Measurements from ENCODE around the gene FBP1.

FBP1 gene

DNA sequence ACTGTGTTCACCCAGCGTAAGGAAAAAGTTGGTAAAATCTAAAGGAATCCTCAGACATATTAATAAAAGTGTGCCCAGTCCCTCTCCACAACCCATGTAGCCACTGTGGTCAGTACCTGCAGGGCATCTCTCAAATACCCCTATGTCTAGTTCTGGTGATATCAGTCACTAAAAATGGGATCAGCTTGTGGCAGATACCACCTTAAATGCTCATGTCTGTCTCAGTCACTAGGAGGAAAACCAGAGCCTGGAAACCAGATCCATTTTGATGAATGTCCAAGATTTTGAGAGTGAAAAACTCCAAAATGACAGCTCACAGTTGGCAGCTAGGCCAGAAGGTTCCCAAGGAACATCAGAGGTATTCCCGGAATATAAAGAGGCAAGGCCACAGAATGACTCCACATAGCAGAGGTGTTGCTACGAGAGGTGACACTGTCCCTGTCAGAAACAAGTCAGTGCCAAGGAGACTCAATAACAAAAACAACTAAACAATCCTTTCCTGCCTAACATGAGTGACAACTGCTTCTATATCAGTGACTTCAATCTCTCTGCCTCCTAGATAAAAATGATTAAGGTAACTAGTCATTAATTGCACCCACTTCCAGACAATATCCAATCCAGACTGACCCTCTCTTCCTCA, 70.9 kb downstream of the FBP1 start:
- TF ChIP-seq, protein P1, sequence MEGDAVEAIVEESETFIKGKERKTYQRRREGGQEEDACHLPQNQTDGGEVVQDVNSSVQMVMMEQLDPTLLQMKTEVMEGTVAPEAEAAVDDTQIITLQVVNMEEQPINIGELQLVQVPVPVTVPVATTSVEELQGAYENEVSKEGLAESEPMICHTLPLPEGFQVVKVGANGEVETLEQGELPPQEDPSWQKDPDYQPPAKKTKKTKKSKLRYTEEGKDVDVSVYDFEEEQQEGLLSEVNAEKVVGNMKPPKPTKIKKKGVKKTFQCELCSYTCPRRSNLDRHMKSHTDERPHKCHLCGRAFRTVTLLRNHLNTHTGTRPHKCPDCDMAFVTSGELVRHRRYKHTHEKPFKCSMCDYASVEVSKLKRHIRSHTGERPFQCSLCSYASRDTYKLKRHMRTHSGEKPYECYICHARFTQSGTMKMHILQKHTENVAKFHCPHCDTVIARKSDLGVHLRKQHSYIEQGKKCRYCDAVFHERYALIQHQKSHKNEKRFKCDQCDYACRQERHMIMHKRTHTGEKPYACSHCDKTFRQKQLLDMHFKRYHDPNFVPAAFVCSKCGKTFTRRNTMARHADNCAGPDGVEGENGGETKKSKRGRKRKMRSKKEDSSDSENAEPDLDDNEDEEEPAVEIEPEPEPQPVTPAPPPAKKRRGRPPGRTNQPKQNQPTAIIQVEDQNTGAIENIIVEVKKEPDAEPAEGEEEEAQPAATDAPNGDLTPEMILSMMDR (IDR thresholded peaks at IDR 0.05): no peak

DNA sequence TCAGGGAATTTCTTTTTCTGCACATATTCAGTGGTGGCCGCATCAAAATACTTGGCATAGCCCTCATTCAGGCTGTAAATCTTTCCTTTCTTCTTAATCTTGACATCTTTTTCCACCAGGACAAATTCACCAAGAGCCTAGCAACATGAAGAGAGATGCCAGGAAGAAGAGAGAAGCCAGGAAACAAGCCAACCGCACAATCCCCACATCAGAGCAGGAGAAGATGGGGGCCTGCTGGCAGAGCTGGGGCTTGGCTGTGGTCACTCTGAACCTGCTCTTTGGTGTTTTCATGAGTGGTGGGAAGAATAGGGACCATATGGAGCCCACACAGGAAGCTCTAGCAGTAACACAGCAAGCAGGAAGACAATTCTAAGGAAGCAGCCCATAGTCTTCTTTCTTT, 72.0 kb downstream of the FBP1 start:
- TF ChIP-seq, protein P1 (IDR thresholded peaks at IDR 0.05): no peak

DNA sequence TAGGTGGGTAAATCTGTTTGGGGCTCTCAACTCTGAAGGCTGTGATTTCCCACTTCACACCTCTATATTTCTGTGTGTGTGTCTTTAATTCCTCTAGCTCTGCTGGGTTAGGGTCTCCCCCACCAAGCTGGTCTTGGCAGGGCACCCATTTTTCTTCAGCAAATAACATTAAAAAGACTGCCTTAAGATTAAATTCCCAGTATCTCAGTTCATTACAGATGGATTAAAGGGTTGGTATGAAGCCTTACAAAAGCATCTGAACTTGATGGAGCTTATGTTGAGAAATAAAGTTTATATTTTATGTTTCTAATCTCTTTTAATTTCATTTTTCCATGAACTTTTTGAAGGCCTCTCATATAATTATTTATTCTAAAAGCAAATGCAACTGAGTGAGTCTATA, 72.8 kb downstream of the FBP1 start:
- TF ChIP-seq, protein P1 (IDR thresholded peaks at IDR 0.05): no peak

DNA sequence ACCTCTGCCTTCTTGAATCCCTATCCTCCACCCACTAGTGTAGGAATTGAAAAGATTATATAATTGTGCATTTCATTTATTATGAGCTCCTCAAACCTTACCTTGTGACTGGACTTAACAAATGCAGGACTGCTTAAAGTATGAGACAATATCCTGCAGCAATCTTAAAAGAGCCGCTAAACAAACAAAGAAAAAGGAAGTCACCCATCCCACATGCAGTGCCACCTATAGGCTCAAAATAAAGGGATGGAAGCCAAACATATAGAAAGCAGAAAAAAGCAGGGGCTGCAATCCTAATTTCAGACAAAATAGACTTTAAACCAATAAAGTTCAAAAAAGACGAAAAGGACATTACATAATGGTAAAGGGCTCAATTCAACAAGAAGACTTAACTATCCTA, 75.8 kb downstream of the FBP1 start:
- TF ChIP-seq, protein P1 (IDR thresholded peaks at IDR 0.05): no peak

DNA sequence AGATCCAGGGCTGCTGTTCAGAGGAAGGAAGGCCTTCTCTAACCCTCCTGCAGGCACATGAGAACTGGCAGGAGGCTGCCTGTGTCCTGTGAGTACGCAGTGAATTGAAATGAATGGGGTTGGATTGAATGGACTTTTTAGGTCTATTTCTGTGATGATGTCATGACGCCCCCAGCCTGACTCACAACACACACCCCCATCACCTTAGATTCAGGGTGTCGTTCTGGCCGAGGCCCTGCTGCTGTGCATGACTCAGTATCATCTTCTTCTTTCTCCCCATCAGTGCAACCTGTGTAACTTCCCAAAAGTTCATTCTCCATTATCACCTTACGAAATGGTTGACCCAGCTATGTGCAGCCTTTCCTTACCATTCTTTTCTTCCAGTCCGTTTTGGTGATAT, 79.1 kb downstream of the FBP1 start:
- TF ChIP-seq, protein P1 (IDR thresholded peaks at IDR 0.05): no peak

DNA sequence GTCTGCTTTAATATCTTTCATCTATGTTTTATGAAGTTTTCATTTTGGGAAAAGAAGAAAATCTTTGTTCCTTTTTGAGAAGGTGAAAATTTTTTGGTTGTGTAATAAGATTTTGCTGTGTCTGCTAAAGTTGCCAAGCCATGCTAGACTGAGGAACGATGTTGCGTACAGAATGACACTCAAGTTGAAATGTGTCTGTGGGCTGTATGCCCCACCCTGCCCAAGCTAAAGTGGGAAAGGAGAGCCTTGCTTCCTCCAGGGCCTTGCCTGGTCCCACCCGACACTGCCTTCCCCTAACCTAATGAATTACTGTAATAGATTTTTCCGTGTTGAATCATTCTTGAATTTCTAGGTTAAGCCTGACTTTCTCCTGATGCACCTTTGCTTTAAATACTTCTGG, 81.9 kb downstream of the FBP1 start:
- TF ChIP-seq, protein P1 (IDR thresholded peaks at IDR 0.05): no peak

DNA sequence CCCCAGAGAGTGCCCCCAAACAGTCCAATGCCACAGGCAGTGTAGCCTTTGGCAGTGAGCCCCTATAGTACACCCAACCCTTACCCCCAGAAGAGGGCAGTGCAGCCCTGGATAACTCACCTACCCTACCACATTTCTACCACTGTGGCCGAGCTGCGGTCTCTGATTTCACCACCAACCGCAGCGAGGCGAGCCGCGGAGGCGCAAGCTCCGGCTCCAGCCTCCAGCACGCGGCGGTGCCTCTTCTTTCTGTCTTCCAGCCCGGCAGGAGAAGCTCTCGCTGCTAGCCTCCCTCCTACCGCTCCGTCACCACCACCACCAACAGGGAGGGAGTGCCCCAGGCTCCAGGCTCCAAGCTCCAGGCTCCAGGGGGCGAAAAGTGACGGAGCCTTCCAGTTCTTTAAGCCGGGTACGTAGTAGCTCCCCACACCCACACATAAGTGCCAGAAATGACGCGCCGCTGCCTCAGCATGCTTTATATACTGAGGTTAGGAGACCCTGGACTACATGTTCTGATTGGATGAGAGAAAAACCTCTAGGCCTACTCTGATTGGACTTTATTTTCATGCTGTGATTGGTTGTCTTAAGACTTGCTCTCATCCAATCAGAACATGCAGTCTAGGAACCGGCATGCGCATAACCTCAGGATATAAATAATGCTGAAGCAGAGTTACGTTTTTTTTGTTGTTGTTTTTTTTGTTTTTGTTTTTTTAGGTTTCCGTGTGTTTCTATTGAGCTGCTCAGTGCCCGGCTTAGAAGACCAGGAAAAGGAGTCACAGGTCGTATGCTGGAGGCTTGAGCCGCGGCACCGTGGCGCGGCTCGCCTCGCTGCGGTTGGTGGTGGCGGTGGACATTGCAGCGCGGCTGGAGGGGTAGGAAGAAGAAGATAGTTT, 84.6 kb downstream of the FBP1 start, which contains the start of gene PCAT7:
PCAT7 (plus strand) TSS at position 645 of the 893 bp plus-strand sequence.
- TF ChIP-seq, protein P1 (IDR thresholded peaks at IDR 0.05): peak; percentile 65

All from LNCAP (cell line).